ENCODE data around the gene MYOM1.

DNA sequence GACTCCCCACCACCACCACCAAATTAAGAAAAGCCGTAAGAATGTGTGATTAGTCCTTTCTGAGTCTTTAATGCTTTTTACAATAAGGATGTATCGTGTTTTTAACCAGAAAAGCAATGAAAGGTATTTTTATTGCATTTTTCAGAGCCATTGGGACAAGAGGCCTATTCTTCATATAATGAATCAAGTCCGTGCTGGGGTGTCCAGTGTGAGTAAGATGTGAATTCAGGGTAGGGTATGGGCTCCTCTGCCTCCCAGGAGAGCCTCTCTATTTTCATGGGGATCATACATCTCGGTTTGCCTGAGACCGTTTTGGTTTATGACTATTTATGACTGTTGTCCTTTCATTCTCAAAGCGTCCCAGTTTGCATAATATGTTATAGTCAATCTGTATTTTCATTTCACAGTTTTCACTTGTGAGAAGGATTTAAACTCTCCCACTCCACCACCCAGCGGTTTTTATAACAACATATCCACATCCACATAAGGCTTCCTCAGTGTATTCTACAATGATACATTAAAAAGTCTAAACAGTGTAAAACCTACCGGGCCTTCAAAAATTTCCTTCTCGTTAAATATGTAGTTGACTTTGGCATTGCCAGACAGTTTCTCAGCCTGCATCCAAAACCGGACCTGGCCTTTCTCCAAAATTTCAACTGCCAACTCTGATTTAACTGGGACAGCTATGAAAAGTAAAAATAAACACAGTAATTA is 126.0 kb downstream of the MYOM1 start:
- TF ChIP-seq POLR2AphosphoS5 (IDR thresholded peaks at IDR 0.05; ENCODE audit: borderline replicate concordance, low read depth, low read length) (no peak), EZH2 (IDR thresholded peaks at IDR 0.05) (no peak), FOXP2 (optimal IDR thresholded peaks at IDR 0.05; ENCODE audit: control extremely low read depth, extremely low read length, insufficient read depth) (no peak)

Measured in SK-N-MC (cell line).